ENCODE measurements around the gene TSTD1. TPM values are rescaled to one million over a fixed set of nuclear protein-coding genes. Genes with fewer than 3 reads are reported as not detected.

TSTD1 gene, protein sequence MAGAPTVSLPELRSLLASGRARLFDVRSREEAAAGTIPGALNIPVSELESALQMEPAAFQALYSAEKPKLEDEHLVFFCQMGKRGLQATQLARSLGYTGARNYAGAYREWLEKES
- 0.90 TPM in 1 of 2 replicates, not detected in the other for total RNA-seq (ENCODE audit: low replicate concordance)

DNA sequence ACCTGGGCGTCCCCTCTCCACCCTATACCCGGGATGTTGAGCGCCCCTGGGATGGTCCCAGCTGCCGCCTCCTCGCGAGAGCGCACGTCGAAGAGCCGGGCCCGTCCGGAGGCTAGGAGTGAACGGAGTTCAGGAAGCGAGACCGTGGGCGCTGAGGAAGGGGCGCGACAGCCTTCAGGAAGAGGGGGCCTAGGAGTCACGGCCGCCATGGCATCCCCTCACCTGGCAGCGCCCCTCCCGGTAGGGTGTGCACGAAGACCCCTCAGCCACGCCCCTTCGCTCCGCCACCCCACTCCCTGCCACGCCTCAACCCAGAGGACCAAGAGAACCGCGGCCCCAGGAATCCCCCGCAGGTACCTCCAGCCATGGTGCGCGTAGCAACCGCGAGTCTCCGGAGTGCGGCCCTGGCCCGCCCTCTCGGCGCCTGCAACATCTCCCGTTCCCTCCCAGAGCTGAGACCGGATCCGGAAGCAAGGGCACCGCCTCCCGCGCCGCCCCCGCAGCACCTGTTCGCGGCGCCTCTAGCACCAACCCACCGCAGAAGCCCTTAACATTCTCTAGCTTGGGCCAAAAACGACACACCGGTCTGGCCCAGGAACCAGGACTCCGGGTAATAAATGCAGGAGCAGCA is at the start of gene TSTD1:
Gene TSTD1 (minus strand): TSS at position 442 of the 631 bp plus-strand sequence. CDS start 75 bp downstream, at position 367.
- no peak for DNase-seq (ENCODE audit: low read depth)
- TF ChIP-seq, protein P1, sequence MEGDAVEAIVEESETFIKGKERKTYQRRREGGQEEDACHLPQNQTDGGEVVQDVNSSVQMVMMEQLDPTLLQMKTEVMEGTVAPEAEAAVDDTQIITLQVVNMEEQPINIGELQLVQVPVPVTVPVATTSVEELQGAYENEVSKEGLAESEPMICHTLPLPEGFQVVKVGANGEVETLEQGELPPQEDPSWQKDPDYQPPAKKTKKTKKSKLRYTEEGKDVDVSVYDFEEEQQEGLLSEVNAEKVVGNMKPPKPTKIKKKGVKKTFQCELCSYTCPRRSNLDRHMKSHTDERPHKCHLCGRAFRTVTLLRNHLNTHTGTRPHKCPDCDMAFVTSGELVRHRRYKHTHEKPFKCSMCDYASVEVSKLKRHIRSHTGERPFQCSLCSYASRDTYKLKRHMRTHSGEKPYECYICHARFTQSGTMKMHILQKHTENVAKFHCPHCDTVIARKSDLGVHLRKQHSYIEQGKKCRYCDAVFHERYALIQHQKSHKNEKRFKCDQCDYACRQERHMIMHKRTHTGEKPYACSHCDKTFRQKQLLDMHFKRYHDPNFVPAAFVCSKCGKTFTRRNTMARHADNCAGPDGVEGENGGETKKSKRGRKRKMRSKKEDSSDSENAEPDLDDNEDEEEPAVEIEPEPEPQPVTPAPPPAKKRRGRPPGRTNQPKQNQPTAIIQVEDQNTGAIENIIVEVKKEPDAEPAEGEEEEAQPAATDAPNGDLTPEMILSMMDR (IDR thresholded peaks at IDR 0.05; ENCODE audit: insufficient read depth, low read length) = no peak
- peak within 1 kb of the TSS; percentile 62 for H3K4me3 ChIP-seq (ENCODE audit: low read depth, low read length)

DNA sequence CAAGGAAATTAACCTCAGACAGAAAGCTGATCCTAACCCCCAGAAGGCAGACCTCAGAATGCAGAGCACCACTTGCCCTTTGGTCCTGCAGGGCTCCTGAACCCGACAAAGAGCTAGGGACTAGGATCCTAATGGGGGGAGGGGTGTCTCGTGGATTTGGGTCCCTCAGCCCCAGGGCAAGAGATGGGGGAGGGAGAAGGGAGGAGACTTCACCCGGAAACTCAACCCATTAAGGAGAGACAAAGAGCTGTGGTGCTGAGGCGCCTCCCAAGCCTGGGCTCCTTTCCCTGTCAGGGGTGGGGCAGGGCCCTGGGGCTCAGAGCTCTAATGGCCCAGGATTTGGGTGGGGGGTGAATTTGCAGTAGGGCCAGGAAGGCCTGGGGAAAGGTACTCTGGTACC is 47.7 kb upstream of the TSTD1 start:
- DNase-seq (ENCODE audit: low read depth) = no peak
- no peak overlapping the region for H3K4me3 ChIP-seq (ENCODE audit: low read depth, low read length)
- TF ChIP-seq, protein P1 (IDR thresholded peaks at IDR 0.05; ENCODE audit: insufficient read depth, low read length) = no peak

DNA sequence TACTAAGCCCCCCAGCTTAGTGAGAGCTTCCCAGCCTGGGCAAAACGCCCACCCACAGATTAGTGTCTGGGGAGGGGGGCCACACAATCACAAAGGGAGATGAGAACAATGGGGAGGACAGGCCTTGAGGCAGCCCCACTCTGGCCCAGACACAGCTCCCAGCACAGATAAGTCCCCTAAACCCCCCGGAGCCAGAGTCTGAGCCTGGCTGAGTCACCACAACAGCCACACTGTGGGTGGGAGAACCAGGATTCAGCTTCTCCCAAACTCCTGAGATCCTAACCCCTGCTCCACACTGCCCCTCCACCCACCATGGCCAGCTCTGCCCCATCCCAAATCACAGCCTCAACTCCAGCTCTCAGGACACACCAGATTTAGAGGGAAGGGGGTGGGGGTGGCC is 46.4 kb upstream of the TSTD1 start:
- TF ChIP-seq, protein P1 (IDR thresholded peaks at IDR 0.05; ENCODE audit: insufficient read depth, low read length) = no peak

DNA sequence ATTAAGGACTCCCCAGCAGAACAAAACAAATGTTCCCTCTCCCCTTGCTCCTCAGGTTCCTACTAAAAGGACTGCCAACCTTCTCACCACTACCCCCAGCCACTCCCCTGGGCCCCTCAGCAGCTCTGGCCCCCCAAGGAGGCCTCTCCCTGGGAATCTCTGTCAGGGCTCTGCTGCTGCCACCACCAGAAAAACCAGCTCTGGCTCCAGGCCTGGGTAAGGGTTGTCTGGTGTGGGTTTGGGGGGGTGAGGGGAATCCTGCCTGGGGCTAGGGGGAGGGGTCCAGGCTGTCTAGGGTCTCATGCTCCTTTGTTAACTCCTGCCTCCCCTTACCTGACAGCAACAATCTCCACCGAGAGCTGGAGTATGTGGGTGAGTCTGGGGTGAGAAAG is 45.8 kb upstream of the TSTD1 start:
- TF ChIP-seq, protein P1 (IDR thresholded peaks at IDR 0.05; ENCODE audit: insufficient read depth, low read length) = no peak
- DNase-seq (ENCODE audit: low read depth) = no peak
- H3K4me3 ChIP-seq (ENCODE audit: low read depth, low read length) = no peak overlapping the region

More for the DNA sequence above, 46.4 kb upstream of the TSTD1 start:
- no peak for DNase-seq (ENCODE audit: low read depth)
- no peak overlapping the region for H3K4me3 ChIP-seq (ENCODE audit: low read depth, low read length)

DNA sequence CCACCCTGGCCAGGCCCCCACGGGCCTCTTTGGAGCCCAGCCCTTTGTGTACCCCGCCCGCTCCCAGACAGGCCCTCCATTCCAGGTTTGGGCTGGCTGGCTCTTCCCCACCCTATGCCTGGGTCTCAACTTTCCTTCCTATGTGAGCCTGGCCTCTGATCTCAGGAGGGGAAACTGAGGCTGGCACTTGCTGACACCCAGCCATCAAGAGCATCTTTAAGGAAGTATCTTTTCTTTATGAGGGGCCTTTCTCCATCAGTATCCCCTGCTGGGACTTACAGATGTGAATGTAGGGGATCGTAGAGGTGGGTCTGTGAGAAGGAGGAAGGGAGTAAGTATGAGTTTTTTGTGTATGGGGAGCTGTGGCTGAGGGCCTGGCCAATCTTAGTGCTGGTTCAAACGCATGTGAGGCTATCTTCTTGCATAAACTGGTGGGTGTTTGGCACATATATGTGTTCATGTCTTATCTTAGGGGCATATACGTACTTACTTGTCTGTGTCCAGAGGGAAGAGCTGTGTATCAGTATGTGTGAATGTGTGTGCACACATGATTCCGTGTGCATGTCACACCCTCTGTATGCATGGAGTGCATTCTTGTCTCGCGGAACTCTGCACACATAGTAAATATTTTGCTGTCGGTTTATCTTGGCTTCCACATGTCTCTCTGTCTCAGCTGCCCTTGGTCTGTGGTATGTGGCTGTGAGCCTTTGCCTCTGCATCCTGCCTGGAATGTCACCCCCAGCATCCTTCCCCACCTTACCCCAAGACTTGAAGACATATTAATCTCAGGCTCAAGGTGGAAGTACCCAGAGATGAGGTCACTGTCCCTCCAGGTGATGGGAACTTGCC is 45.2 kb upstream of the TSTD1 start:
- DNase-seq (ENCODE audit: low read depth) = peak; percentile 45

DNA sequence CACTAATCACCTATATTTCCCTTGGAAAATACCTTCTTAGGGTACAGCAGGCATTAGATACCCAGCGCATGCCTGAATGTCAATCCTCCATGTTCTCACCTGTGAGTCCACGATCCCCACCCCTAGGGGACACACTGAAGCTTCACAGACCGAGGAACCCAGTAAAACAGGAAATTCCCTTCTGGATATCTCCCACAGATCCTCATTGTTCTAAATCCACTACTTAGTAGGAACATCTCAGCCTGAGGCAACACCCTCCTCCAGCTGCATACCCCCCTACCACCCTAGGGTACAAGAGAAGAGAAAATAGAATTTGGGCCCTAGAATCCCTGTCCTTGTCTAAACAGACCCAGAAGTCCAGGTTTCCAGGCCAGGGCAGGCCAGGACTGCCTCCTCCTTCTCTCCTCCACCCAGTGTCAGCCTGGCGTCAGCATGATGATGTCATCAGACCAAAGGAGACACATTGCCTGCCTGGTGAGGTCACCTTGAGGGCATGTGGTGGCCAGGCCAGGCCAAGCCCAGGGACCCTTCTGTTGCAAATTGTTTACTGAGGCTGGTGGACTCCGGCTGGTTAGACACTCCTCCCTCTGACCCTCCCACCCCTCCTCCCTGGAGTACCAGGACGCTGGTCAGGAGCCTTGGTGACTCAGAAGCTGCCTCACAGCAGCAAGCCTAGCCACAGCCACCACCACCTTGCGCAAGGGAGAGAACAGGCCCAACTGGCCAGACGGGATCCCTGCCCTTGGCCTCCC is 44.4 kb upstream of the TSTD1 start:
- TF ChIP-seq, protein P1 (IDR thresholded peaks at IDR 0.05; ENCODE audit: insufficient read depth, low read length) = no peak
- H3K4me3 ChIP-seq (ENCODE audit: low read depth, low read length) = no peak overlapping the region
- DNase-seq (ENCODE audit: low read depth) = peak; percentile 89

More for the DNA sequence above, 45.2 kb upstream of the TSTD1 start:
- H3K4me3 ChIP-seq (ENCODE audit: low read depth, low read length) = no peak overlapping the region
- TF ChIP-seq, protein P1 (IDR thresholded peaks at IDR 0.05; ENCODE audit: insufficient read depth, low read length) = no peak
